CD4-positive, alpha-beta T cell treated with Interleukin-6 at 100 ng/mL for 8 hours (primary cell): ENCODE measurements around the gene DDAH2.
"Not testable (repeated sequence)": the region's sequence is repeated elsewhere in the genome, so short reads cannot be mapped to it uniquely, and the experiment has no call there.

ENCODE experiments used
- DNase-seq: peaks from one replicate; pipeline ENCODE4 v3.0.0-alpha.2; 2020; ENCODE audit warnings: mixed read lengths, low spot score

The DDAH2 gene

GRCh38 chr6:31713465-31713864 lies 15.6 kb downstream of the DDAH2 start:
- DNase-seq: no peak

GRCh38 chr6:31712296-31712695 lies 16.8 kb downstream of the DDAH2 start:
- no peak for DNase-seq

GRCh38 chr6:31711233-31711632 lies 17.9 kb downstream of the DDAH2 start:
- no peak for DNase-seq

- DNase-seq: no peak
Observed at GRCh38 chr6:31710523-31711219, 18.4 kb downstream of the DDAH2 start.

- DNase-seq: not testable (repeated sequence)
Observed at GRCh38 chr6:31709157-31709556, 19.9 kb downstream of the DDAH2 start.

GRCh38 chr6:31708224-31708623 lies 20.9 kb downstream of the DDAH2 start:
- no peak for DNase-seq

GRCh38 chr6:31707701-31708100 lies 21.4 kb downstream of the DDAH2 start:
- no peak for DNase-seq

GRCh38 chr6:31706599-31706998 lies 22.5 kb downstream of the DDAH2 start, which contains the start of gene LY6G6F:
Gene LY6G6F (plus strand): TSS chr6:31706866. CDS start chr6:31706907, 41 bp downstream.
- no peak for DNase-seq

GRCh38 chr6:31705931-31706330 lies 23.2 kb downstream of the DDAH2 start:
- DNase-seq: no peak

- peak; percentile 98 for DNase-seq
Observed at GRCh38 chr6:31702819-31703716, 26.0 kb downstream of the DDAH2 start, which contains the start of gene ABHD16A. Gene ABHD16A (minus strand): TSS chr6:31703324. CDS start chr6:31703281, 43 bp downstream.

- no peak for DNase-seq
Observed at GRCh38 chr6:31702405-31702818, 26.7 kb downstream of the DDAH2 start.

GRCh38 chr6:31701666-31702404 lies 27.3 kb downstream of the DDAH2 start:
- DNase-seq: no peak

GRCh38 chr6:31700740-31701401 lies 28.2 kb downstream of the DDAH2 start:
- DNase-seq: no peak

GRCh38 chr6:31697555-31697954 lies 31.5 kb downstream of the DDAH2 start:
- DNase-seq: no peak

- DNase-seq: no peak
Observed at GRCh38 chr6:31693535-31693934, 35.6 kb downstream of the DDAH2 start.

GRCh38 chr6:31692886-31693285 lies 36.2 kb downstream of the DDAH2 start:
- DNase-seq: no peak

- DNase-seq: no peak
Observed at GRCh38 chr6:31692353-31692752, 36.7 kb downstream of the DDAH2 start.

GRCh38 chr6:31691564-31692108 lies 37.5 kb downstream of the DDAH2 start:
- no peak for DNase-seq

- no peak for DNase-seq
Observed at GRCh38 chr6:31691078-31691463, 38.0 kb downstream of the DDAH2 start.

GRCh38 chr6:31690231-31691077 lies 38.6 kb downstream of the DDAH2 start:
- DNase-seq: no peak
